HCT116 (cell line): ENCODE results near the gene GNB1L. TPM values are rescaled to one million over a fixed set of nuclear protein-coding genes. Genes with fewer than 3 reads are reported as not detected.

ENCODE experiments used
- ATAC-seq: fragments of 200-7000 bp; cut with Tn5 transposase; 2 replicates; pipeline ENCODE4 v1.9.1; 2020; ENCODE audit warnings: mild to moderate bottlenecking, moderate library complexity
- BruUV-seq: library from RNA; stranded (reverse); fragments of 400-500 nt; replicated peaks from 2 replicates; lab custom pipeline; 2021; lab: Mats Ljungman, UMichigan
- CTCF ChIA-PET: fragments of 300-600 bp; sonication (Branson Sonifier 250); formaldehyde crosslinking; loops from one replicate; lab custom pipeline; 2021; ENCODE audit warnings: antibody characterized with exemption; lab: Charles Lee
- POLR2A ChIA-PET: fragments of 300-600, 350-600 bp; sonication (Branson Sonifier 250); formaldehyde crosslinking; loops from one replicate; lab custom pipeline; 2021; ENCODE audit warnings: antibody characterized with exemption; lab: Charles Lee
- RAD21 ChIA-PET, 2 experiments: fragments of 300-600 bp; sonication (Branson Sonifier 250); formaldehyde crosslinking; loops; one replicate each; lab custom pipeline; 2023; ENCODE audit warnings: low total read pairs in 2 of 2; ENCODE audit not compliant: uncharacterized antibody in 2 of 2, unreplicated experiment in 2 of 2, low non-redundant PET in 1 of 2; lab: Charles Lee
- DNase-seq: peaks from one replicate; pipeline ENCODE4 v3.0.0-alpha.2; 2010; ENCODE audit warnings: low read depth, low spot score
- H2AFZ ChIP-seq: fragments of 200-600 bp; shearing (Covaris generic), sonication (generic); 2 replicates; pipeline ENCODE4 v1.6.1; 2017; ENCODE audit warnings: low read depth, mixed run types, mixed read lengths, antibody characterized with exemption, low read length; ENCODE audit not compliant: poor library complexity, severe bottlenecking
- H3K27ac ChIP-seq: 2 replicates; pipeline ENCODE4 v1.5.1; 2012; ENCODE audit warnings: low read depth, low read length
- H3K27me3 ChIP-seq: fragments of 200-600 bp; sonication (generic); 2 replicates; pipeline ENCODE4 v1.6.1; 2016; ENCODE audit warnings: mixed run types, low read length, mixed read lengths; ENCODE audit not compliant: insufficient read depth
- H3K36me3 ChIP-seq, 2 experiments: fragments of 200-500 bp in 1 of 2; fragments of 200-600 bp in 1 of 2; sonication (Bioruptor generic) in 1 of 2; sonication (generic) in 1 of 2; 2 replicates each; pipeline versions ENCODE4 v1.5.1 to v1.6.1; 2014 to 2016; ENCODE audit warnings: low read length in 2 of 2, inconsistent platforms in 1 of 2, mixed read lengths in 1 of 2, mixed run types in 1 of 2; ENCODE audit not compliant: insufficient read depth in 2 of 2, control insufficient read depth in 1 of 2
- H3K4me1 ChIP-seq, 2 experiments: fragments of 200-600 bp in 1 of 2; sonication (generic) in 1 of 2; 2 replicates each; pipeline versions ENCODE4 v1.5.1 to v1.6.1; 2012 to 2017; ENCODE audit warnings: low read length in 2 of 2, inconsistent platforms in 1 of 2, mild to moderate bottlenecking in 1 of 2, mixed read lengths in 1 of 2, mixed run types in 1 of 2, moderate library complexity in 1 of 2; ENCODE audit not compliant: insufficient read depth in 2 of 2, control insufficient read depth in 1 of 2
- H3K4me2 ChIP-seq: fragments of 200-600 bp; sonication (generic); 2 replicates; pipeline ENCODE4 v1.6.1; 2017; ENCODE audit warnings: mixed run types, low read length, mixed read lengths
- H3K4me3 ChIP-seq, 2 experiments: fragments of 200-600 bp in 1 of 2; sonication (generic) in 1 of 2; replicated peaks in 1 of 2; 2 replicates each; pipeline ENCODE4 v1.5.1; 2011 to 2016; ENCODE audit warnings: low read length in 2 of 2, control low read depth in 1 of 2, low read depth in 1 of 2, mild to moderate bottlenecking in 1 of 2, mixed read lengths in 1 of 2, mixed run types in 1 of 2
- H3K79me2 ChIP-seq: fragments of 200-600 bp; sonication (generic); 2 replicates; pipeline ENCODE4 v1.6.1; 2017; ENCODE audit warnings: mild to moderate bottlenecking, mixed run types, low read length, moderate library complexity, mixed read lengths; ENCODE audit not compliant: insufficient read depth
- H3K9ac ChIP-seq: fragments of 200-600 bp; sonication (generic); 2 replicates; pipeline ENCODE4 v1.6.1; 2016; ENCODE audit warnings: low read length, mixed read lengths
- H3K9me2 ChIP-seq: fragments of 200-600 bp; sonication (generic), shearing (Covaris generic); 2 replicates; pipeline ENCODE4 v1.6.1; 2017; ENCODE audit warnings: mixed run types, mild to moderate bottlenecking, moderate library complexity; ENCODE audit not compliant: insufficient read depth
- H3K9me3 ChIP-seq, 2 experiments: fragments of 200-500 bp in 1 of 2; fragments of 200-600 bp in 1 of 2; sonication (Bioruptor generic) in 1 of 2; sonication (generic) in 1 of 2; 2 replicates each; pipeline ENCODE4 v1.6.1; 2014 to 2017; ENCODE audit warnings: low read length in 2 of 2, mixed read lengths in 2 of 2, inconsistent platforms in 1 of 2, low read depth in 1 of 2, mild to moderate bottlenecking in 1 of 2, mixed run types in 1 of 2, moderate library complexity in 1 of 2; ENCODE audit not compliant: control insufficient read depth in 1 of 2, insufficient read depth in 1 of 2
- H4K20me1 ChIP-seq: fragments of 200-600 bp; sonication (generic), shearing (Covaris generic); 2 replicates; pipeline ENCODE4 v1.6.1; 2017; ENCODE audit warnings: mixed run types, mild to moderate bottlenecking, moderate library complexity; ENCODE audit not compliant: insufficient read depth
- CBX3 ChIP-seq: IDR thresholded peaks from 2 replicates; pipeline ENCODE4 v1.6.1; 2012; ENCODE audit warnings: low read depth
- EGR1 ChIP-seq: IDR thresholded peaks from 2 replicates; pipeline ENCODE4 v1.6.1; 2012; ENCODE audit warnings: low read depth
- ELF1 ChIP-seq: IDR thresholded peaks from 2 replicates; pipeline ENCODE4 v1.6.1; 2012; ENCODE audit warnings: low read depth, borderline replicate concordance
- JUND ChIP-seq: IDR thresholded peaks from 2 replicates; pipeline ENCODE4 v1.6.1; 2012
- POLR2A ChIP-seq: IDR thresholded peaks from 2 replicates; pipeline ENCODE4 v1.7.0; 2011; ENCODE audit warnings: borderline replicate concordance; ENCODE audit not compliant: insufficient read depth, insufficient read length; ENCODE audit errors: extremely low read depth
- POLR2AphosphoS5 ChIP-seq: IDR thresholded peaks from 2 replicates; pipeline ENCODE4 v1.6.1; 2011; ENCODE audit warnings: mild to moderate bottlenecking, low read depth, low read length, moderate library complexity
- SP1 ChIP-seq: IDR thresholded peaks from 2 replicates; pipeline ENCODE4 v1.6.1; 2012; ENCODE audit warnings: low read depth
- SRF ChIP-seq: IDR thresholded peaks from 2 replicates; pipeline ENCODE4 v1.6.1; 2012; ENCODE audit warnings: low read depth
- TCF7L2 ChIP-seq: IDR thresholded peaks from 2 replicates; pipeline ENCODE4 v1.7.0; 2011; ENCODE audit warnings: borderline replicate concordance, inconsistent platforms; ENCODE audit not compliant: insufficient read depth, insufficient read length; ENCODE audit errors: extremely low read depth
- YY1 ChIP-seq: IDR thresholded peaks from 2 replicates; pipeline ENCODE4 v1.6.1; 2011; ENCODE audit warnings: low read length, low read depth, moderate library complexity, mild to moderate bottlenecking; ENCODE audit not compliant: insufficient replicate concordance; ENCODE audit errors: extremely low read depth
- intact Hi-C: fragments of 100-400 bp; cut with micrococcal nuclease; formaldehyde crosslinking; loops from 2 replicates; pipeline ENCODE4 v1.10.0; 2022
- total RNA-seq: library from RNA; stranded (reverse); gene quantifications from one replicate; pipeline ENCODE4 v1.2.1, GENCODE V29; 2021; ENCODE audit not compliant: unreplicated experiment
- TF ChIP-seq, protein P1 (sequence below): IDR thresholded peaks from 2 replicates; pipeline ENCODE4 v1.6.1; 2011; ENCODE audit warnings: mild to moderate bottlenecking, low read length, moderate library complexity; ENCODE audit not compliant: insufficient replicate concordance; ENCODE audit errors: extremely low read depth
- TF ChIP-seq, protein P2 (sequence below), 3 experiments: fragments of 200-600 bp in 1 of 3; sonication (generic) in 1 of 3; IDR thresholded peaks in 2 of 3; conservative IDR thresholded peaks in 1 of 3; 2 replicates each; pipeline ENCODE4 v1.5.1; 2012 to 2017; ENCODE audit warnings: low read depth in 2 of 3, low read length in 2 of 3, antibody characterized with exemption in 1 of 3, borderline replicate concordance in 1 of 3, control low read depth in 1 of 3, mild to moderate bottlenecking in 1 of 3, mixed read lengths in 1 of 3, mixed run types in 1 of 3, moderate library complexity in 1 of 3; ENCODE audit not compliant: insufficient read depth in 1 of 3

The GNB1L gene
- total RNA-seq, 1 experiment from 2014 or later: 12.1 TPM

DNA sequence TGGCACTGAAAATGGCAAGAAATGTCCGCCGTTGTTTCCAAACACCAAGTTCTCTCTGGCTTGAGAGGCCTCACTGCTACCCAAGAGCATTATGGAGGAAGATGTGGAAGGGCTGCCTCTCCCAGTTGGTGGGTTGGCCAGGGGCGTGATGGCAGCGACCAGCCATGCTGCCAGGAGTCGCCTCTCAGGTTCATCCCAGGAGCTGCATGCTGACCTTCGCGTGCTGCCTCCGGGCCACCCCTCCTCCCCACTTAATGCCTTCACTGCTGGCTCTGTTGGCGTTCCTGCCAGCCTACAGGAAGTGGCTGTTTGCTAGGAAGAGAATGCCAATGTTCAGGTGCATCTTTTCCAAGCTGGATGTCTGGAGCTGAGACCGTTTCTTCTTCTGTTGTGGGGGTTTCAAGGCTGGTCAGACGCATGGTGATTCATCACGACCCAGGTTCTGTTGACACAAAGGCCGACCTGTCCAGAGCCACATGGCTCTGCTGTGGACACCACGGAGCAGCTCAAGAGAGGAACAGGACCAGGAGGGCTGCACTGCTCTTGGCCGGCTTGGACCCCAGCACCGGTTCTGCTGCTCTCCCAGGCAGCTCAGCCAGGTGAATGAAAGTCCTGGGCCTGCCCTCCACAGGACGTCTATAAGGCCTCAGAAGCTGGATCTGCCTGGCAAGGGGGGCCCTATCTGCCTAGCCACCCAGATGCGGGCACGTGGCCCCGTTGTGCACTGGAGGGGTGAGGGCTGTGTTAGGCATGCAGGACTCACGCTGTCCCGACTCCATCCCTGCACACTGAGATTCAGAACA is 69.0 kb downstream of the GNB1L start:
- no peaks in the 10 kb centered on the region for H3K4me1 ChIP-seq
- H3K4me3 ChIP-seq: no peak overlapping the region
- no peak overlapping the region for H3K27ac ChIP-seq
- H3K27me3 ChIP-seq: no peaks in the 10 kb centered on the region
- TF ChIP-seq POLR2A: no peak
- H3K36me3 ChIP-seq: peaks cover 0 to 8% of the 10 kb centered on the region in 2 experiments; a peak in 1 of 4 replicates
- intact Hi-C loops: no loop called here
- BruUV-seq: no TSS peak
- no peak for ATAC-seq
- no peak overlapping the region for H3K9ac ChIP-seq
- H4K20me1 ChIP-seq: no peaks in the 10 kb centered on the region
- no peak for DNase-seq
- POLR2A ChIA-PET: no interaction called here
- H3K9me3 ChIP-seq: peaks cover 4 to 10% of the 10 kb centered on the region in 2 experiments; a peak in 2 of 4 replicates
- no peaks in the 10 kb centered on the region for H3K79me2 ChIP-seq
- CTCF ChIA-PET: no interaction called here
- no peaks in the 10 kb centered on the region for H3K9me2 ChIP-seq
- RAD21 ChIA-PET: no interaction called here
- H3K4me2 ChIP-seq: no peak overlapping the region
- no peak overlapping the region for H2AFZ ChIP-seq

DNA sequence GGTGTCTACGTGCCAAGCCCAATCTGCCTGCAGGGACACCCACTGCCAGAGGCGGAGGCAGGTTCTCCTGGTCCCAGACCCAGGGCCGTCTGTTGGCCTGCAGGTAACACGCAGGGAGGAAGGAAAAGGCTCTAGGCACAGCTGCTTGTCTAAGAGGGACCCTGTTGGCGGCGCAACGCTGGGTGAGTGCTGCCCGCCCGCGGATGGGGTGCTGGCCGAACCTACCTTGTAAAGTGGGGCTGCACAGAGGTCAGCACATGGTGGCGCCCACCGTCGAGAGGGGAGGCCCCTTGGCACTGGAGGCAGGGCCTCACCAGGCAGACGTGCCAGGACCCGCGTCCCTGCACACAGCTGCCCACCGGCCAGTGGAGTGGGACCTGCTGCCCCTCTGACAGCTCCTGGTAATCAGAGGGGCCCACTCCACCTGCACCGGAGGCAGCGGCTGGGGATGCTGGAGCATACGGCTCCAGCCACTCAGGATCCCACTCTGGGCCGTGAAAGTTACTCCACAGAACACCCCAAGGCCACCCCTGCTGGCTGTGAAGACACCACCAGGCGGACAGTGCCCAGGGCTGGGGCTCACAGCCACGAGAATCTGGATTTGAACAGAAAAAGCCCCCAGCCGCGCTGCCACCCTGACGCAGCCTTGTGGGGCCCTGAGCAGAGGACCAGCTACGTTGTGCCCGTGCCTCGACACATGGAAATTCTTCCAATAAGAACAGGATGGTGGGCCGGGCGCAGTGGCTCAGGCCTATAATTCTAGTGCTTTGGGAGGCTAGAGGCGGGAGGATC is 70.1 kb downstream of the GNB1L start:
- H3K4me1 ChIP-seq: peaks cover 8% of the 10 kb centered on the region in 2 experiments; a peak in 3 of 4 replicates
- no peaks in the 10 kb centered on the region for H3K9me2 ChIP-seq
- no peaks in the 10 kb centered on the region for H4K20me1 ChIP-seq
- ChIA-PET RAD21 (no interaction called here), POLR2A (no interaction called here), CTCF (no interaction called here)
- peaks cover 0 to 4% of the 10 kb centered on the region in 2 experiments; a peak in 1 of 4 replicates for H3K36me3 ChIP-seq
- H3K27me3 ChIP-seq: no peaks in the 10 kb centered on the region
- H3K9ac ChIP-seq: no peak overlapping the region
- no peak overlapping the region for H3K4me2 ChIP-seq
- no peak overlapping the region for H2AFZ ChIP-seq
- DNase-seq (no peak), ATAC-seq (no peak)
- no peaks in the 10 kb centered on the region for H3K79me2 ChIP-seq
- no TSS peak for BruUV-seq
- H3K4me3 ChIP-seq: no peak overlapping the region
- intact Hi-C loops: no loop called here
- no peak overlapping the region for H3K27ac ChIP-seq
- H3K9me3 ChIP-seq: peaks cover 4 to 7% of the 10 kb centered on the region in 2 experiments; a peak in 1 of 4 replicates
- TF ChIP-seq JUND: no peak
- no peak for TF ChIP-seq SP1
- no peak for TF ChIP-seq POLR2AphosphoS5
- no peak for TF ChIP-seq CBX3
- TF ChIP-seq, protein P1, sequence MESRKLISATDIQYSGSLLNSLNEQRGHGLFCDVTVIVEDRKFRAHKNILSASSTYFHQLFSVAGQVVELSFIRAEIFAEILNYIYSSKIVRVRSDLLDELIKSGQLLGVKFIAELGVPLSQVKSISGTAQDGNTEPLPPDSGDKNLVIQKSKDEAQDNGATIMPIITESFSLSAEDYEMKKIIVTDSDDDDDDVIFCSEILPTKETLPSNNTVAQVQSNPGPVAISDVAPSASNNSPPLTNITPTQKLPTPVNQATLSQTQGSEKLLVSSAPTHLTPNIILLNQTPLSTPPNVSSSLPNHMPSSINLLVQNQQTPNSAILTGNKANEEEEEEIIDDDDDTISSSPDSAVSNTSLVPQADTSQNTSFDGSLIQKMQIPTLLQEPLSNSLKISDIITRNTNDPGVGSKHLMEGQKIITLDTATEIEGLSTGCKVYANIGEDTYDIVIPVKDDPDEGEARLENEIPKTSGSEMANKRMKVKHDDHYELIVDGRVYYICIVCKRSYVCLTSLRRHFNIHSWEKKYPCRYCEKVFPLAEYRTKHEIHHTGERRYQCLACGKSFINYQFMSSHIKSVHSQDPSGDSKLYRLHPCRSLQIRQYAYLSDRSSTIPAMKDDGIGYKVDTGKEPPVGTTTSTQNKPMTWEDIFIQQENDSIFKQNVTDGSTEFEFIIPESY: no peak
- TF ChIP-seq EGR1: no peak
- TF ChIP-seq ELF1: no peak
- TF ChIP-seq, protein P2, sequence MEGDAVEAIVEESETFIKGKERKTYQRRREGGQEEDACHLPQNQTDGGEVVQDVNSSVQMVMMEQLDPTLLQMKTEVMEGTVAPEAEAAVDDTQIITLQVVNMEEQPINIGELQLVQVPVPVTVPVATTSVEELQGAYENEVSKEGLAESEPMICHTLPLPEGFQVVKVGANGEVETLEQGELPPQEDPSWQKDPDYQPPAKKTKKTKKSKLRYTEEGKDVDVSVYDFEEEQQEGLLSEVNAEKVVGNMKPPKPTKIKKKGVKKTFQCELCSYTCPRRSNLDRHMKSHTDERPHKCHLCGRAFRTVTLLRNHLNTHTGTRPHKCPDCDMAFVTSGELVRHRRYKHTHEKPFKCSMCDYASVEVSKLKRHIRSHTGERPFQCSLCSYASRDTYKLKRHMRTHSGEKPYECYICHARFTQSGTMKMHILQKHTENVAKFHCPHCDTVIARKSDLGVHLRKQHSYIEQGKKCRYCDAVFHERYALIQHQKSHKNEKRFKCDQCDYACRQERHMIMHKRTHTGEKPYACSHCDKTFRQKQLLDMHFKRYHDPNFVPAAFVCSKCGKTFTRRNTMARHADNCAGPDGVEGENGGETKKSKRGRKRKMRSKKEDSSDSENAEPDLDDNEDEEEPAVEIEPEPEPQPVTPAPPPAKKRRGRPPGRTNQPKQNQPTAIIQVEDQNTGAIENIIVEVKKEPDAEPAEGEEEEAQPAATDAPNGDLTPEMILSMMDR (IDR thresholded peaks at IDR 0.05 in 2 of 3, conservative IDR thresholded peaks at IDR 0.05 in 1 of 3; ENCODE audit: borderline replicate concordance in 1 of 3, insufficient read depth in 1 of 3, low read depth in 2 of 3, low read length in 2 of 3): no peak
- no peak for TF ChIP-seq YY1
- no peak for TF ChIP-seq SRF
- TF ChIP-seq TCF7L2: no peak
